Lung (tissue), 12 donors: ENCODE results near the gene PPP1R13B. TPM values are rescaled to one million over a fixed set of nuclear protein-coding genes. Genes with fewer than 3 reads are reported as not detected.
A peak's percentile ranks its signal among the peaks of the same experiment; 100 is the strongest.

ENCODE experiments used
- ATAC-seq: fragments of 200-7000 bp; cut with Tn5 transposase; one replicate; pipeline ENCODE4 v1.9.1; 2020; ENCODE audit warnings: moderate number of reproducible peaks; ENCODE audit not compliant: insufficient read depth, low FRiP score
- DNase-seq, 3 donors: peaks; one replicate each; pipeline ENCODE4 v3.0.0-alpha.2; 2013 to 2017
- H3K27ac ChIP-seq, 2 donors: one replicate each; pipeline ENCODE4 v1.5.1; 2013; ENCODE audit warnings: mild to moderate bottlenecking in 2 of 2, moderate library complexity in 2 of 2, control low read depth in 1 of 2, inconsistent platforms in 1 of 2, low read depth in 1 of 2, low read length in 1 of 2
- H3K27me3 ChIP-seq, 3 donors: one replicate each; pipeline ENCODE4 v1.5.1; 2013; ENCODE audit warnings: low read length in 2 of 3; ENCODE audit not compliant: control insufficient read depth in 3 of 3, insufficient read depth in 3 of 3
- H3K36me3 ChIP-seq, 4 donors: one replicate each; pipeline ENCODE4 v1.5.1; 2013; ENCODE audit warnings: low read length in 4 of 4, mild to moderate bottlenecking in 1 of 4, moderate library complexity in 1 of 4; ENCODE audit not compliant: control insufficient read depth in 4 of 4, insufficient read depth in 4 of 4
- H3K4me1 ChIP-seq, 5 donors: one replicate each; pipeline ENCODE4 v1.5.1; 2013; ENCODE audit warnings: low read length in 5 of 5, mild to moderate bottlenecking in 2 of 5, moderate library complexity in 1 of 5; ENCODE audit not compliant: control insufficient read depth in 5 of 5, insufficient read depth in 5 of 5
- H3K4me3 ChIP-seq: one replicate; pipeline ENCODE4 v1.5.1; 2013; ENCODE audit warnings: mild to moderate bottlenecking, control low read depth, moderate library complexity
- H3K9ac ChIP-seq, 2 donors: one replicate each; pipeline ENCODE4 v1.5.1; 2013; ENCODE audit warnings: low read length in 2 of 2, control low read depth in 1 of 2; ENCODE audit not compliant: insufficient read depth in 1 of 2
- H3K9me3 ChIP-seq, 4 donors: one replicate each; pipeline ENCODE4 v1.5.1; 2013; ENCODE audit warnings: low read length in 3 of 4, mild to moderate bottlenecking in 1 of 4, moderate library complexity in 1 of 4; ENCODE audit not compliant: control insufficient read depth in 4 of 4, insufficient read depth in 3 of 4
- WGBS, 2 donors: extraction: QIAGEN DNeasy Blood & Tissue Kit; methylation state at CpG; one replicate each; pipeline ENCODE4 v1.1.7; 2013; 5-methylcytosine and 5-hydroxymethylcytosine counted together
- polyA plus RNA-seq, 2 donors: library from polyadenylated mRNA; stranded (reverse); fragments of 200-250 nt; gene quantifications; one replicate each; pipeline ENCODE4 v1.2.1, GENCODE V29; 2013
- total RNA-seq, 2 donors: library from RNA; depleted of rRNA in 1 of 2; stranded (reverse); fragments of >200 nt in 1 of 2; gene quantifications; one replicate each; pipeline ENCODE4 v1.2.1, GENCODE V29; 2014 to 2021
- TF ChIP-seq, protein P1 (sequence below): IDR thresholded peaks from 2 replicates; pipeline ENCODE4 v1.5.1; 2012; ENCODE audit warnings: mild to moderate bottlenecking; ENCODE audit errors: control extremely low read depth, extremely low read depth
- donor health status: control.
- donor health status: control.
- donor health status: Bipolar disorder and iron deficiency.
- donor health status: healthy.
- donor health status: DM: yes; HTN: yes; CAD: no.

The PPP1R13B gene
- total and polyA plus RNA-seq, 4 donors = 12.0 to 66.6 (median 38.4) TPM

- DNase-seq (no peak), ATAC-seq (no peak)
- WGBS, 2 donors = 51 to 52% methylated on average over 2 of the region's 2 CpGs
- H3K9me3 ChIP-seq = no peaks in the 10 kb centered on the region
- H3K4me3 ChIP-seq = no peak overlapping the region
- no peaks in the 10 kb centered on the region for H3K27me3 ChIP-seq
- TF ChIP-seq, protein P1, sequence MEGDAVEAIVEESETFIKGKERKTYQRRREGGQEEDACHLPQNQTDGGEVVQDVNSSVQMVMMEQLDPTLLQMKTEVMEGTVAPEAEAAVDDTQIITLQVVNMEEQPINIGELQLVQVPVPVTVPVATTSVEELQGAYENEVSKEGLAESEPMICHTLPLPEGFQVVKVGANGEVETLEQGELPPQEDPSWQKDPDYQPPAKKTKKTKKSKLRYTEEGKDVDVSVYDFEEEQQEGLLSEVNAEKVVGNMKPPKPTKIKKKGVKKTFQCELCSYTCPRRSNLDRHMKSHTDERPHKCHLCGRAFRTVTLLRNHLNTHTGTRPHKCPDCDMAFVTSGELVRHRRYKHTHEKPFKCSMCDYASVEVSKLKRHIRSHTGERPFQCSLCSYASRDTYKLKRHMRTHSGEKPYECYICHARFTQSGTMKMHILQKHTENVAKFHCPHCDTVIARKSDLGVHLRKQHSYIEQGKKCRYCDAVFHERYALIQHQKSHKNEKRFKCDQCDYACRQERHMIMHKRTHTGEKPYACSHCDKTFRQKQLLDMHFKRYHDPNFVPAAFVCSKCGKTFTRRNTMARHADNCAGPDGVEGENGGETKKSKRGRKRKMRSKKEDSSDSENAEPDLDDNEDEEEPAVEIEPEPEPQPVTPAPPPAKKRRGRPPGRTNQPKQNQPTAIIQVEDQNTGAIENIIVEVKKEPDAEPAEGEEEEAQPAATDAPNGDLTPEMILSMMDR = no peak
- H3K27ac ChIP-seq = peak overlapping the region in 1 of 2 donors; percentile 89
- no peaks in the 10 kb centered on the region for H3K36me3 ChIP-seq
- H3K4me1 ChIP-seq = peaks cover 2 to 24% (median 9%) of the 10 kb centered on the region in 5 donors
- H3K9ac ChIP-seq = peak overlapping the region in 1 of 2 donors; percentile 11
Measured at GRCh38 chr14:103820382-103820781, 27.0 kb downstream of the PPP1R13B start.

- H3K4me1 ChIP-seq = peaks cover 0 to 21% (median 9%) of the 10 kb centered on the region in 5 donors
- DNase-seq = peak; percentile 56 to 86 (median 60)
- H3K4me3 ChIP-seq = no peak overlapping the region
- H3K27ac ChIP-seq = peak overlapping the region; percentile 84 to 89
- no peaks in the 10 kb centered on the region for H3K27me3 ChIP-seq
- no peaks in the 10 kb centered on the region for H3K9me3 ChIP-seq
- peak; percentile 63 for ATAC-seq
- no peaks in the 10 kb centered on the region for H3K36me3 ChIP-seq
- 33 to 37% methylated on average over 7 of the region's 7 CpGs for WGBS, 2 donors
- H3K9ac ChIP-seq = peak overlapping the region in 1 of 2 donors; percentile 13
- TF ChIP-seq, protein P1 = no peak
Measured at GRCh38 chr14:103819503-103820307, 27.7 kb downstream of the PPP1R13B start.

DNA sequence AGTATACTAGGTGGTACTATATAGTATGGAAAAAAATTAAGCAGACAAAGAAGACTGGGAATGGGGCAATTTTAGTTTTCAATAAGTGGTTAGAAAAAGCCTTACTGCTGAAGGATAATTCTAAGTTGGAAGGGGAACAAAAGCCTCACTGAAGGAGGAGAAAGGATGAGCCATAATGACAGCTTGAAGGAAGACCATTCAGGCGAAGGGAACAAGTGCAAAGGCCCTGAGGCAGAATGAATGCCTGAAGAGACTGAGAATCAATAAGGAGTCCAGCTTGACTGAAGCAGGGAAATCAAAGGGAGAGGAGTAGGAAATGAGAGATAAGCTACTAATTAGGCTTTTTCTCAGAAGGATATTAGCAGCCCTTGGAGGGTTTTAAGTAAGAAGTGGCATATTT, 28.5 kb downstream of the PPP1R13B start:
- TF ChIP-seq, protein P1 = no peak
- 91 to 95% methylated on average over 1 of the region's 1 CpG for WGBS, 2 donors
- H3K4me1 ChIP-seq = peaks cover 0 to 21% (median 9%) of the 10 kb centered on the region in 5 donors
- no peak for DNase-seq
- H3K4me3 ChIP-seq = no peak overlapping the region
- no peaks in the 10 kb centered on the region for H3K9me3 ChIP-seq
- H3K36me3 ChIP-seq = no peaks in the 10 kb centered on the region
- H3K27ac ChIP-seq = peak overlapping the region; percentile 4 to 89
- ATAC-seq = no peak
- H3K27me3 ChIP-seq = no peaks in the 10 kb centered on the region
- no peak overlapping the region for H3K9ac ChIP-seq
